Cerebellar cortex (tissue), 1 donor: ENCODE results near the gene MUTYH.
"Not testable (repeated sequence)": the region's sequence is repeated elsewhere in the genome, so short reads cannot be mapped to it uniquely, and the experiment has no call there.

Experiments
- DNase-seq: peaks from one replicate; pipeline ENCODE4 v3.0.0-alpha.2; 2015; ENCODE audit warnings: low spot score

The MUTYH gene

DNA sequence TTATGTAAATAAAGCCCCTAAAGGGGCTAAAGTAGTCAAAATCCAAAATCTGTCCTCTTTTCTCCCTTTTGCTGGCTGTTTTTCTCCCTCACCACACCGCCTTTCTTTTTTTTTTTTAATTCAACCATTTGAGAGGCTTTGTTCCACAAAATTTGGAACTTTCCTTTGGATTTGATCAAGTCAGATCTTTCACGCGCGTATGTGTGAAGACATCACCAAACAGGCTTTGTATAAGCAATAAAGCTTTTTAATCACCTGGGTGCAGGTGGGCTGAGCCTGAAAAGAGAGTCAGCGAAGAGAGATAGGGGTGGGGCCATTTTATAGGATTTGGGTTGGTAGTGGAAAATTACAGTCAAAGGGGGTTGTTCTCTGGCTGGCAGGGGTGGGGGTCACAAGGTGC lies 18.8 kb downstream of the MUTYH start:
- DNase-seq = no peak

DNA sequence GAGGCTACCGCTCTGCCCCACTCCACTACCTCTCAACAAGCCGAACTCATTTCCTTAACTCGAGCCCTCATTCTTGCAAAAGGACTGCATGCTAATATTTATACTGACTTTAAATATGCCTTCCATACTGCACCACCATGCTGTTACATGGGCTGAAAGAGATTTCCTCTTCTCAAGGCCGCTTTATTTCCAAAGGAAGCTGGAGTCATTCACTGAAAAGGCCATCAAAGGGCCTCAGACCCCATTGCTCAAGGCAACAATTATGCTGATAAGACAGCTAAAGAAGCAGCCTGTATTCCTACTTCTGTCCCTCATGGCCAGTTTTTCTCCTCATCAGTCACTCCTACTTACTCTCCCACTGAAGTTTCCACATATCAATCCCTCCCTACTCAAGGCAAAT lies 20.5 kb downstream of the MUTYH start:
- no peak for DNase-seq

DNA sequence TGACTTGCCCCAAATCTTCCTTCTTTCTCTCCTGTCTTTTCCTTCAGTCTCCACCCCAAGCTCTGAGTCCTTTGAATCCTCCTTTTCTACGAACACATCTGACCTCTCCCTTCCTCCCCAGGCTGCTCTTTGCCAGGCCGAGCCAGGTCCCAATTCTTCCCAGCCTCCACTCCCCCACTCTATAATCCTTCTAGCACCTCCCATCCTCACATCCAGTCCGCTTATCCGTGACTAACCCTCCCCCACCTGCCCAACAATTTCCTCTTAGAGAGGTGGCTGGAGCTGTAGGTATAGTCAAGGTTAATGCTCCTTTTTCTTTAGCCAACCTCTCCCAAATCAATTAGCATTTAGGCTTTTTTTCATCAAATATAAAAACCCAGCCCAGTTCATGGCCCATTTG lies 23.1 kb downstream of the MUTYH start:
- DNase-seq = no peak

DNA sequence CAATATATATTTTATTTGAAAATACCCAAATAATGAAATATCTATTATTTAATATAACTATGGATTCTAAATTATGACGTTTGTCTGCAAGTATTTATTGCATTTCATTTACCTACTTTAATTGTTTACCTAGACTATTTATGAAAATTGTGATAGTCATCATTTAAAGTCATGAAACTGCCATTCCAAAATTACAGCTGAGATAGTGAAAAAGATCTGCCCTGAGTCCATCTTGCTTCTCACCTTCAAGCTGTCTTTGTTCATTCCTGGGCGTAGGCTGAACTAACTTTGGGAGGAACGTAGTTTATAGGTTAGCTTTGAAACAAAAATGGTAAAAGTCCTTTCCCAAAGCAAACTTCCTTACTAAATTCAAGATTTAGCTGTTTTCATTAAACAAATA lies 26.0 kb downstream of the MUTYH start:
- no peak for DNase-seq

DNA sequence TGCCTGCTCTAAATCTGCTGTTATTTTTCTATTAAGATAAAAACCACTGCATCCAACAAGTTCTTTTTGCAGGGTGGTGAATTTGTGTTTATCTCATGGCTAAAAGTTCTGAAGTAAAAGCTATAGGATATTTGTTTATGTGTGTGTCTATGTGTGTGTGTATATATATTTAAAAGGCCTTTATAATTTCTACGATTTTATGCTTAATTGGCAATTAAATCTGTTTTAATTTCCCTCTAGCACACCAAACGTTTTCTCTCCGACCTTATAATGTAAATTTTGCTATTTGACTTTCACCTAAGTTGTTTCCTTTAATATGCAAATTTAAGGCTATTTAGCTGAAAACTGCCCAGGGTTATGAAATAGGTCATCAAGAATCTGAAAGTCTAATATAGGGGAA lies 33.3 kb downstream of the MUTYH start:
- no peak for DNase-seq

DNA sequence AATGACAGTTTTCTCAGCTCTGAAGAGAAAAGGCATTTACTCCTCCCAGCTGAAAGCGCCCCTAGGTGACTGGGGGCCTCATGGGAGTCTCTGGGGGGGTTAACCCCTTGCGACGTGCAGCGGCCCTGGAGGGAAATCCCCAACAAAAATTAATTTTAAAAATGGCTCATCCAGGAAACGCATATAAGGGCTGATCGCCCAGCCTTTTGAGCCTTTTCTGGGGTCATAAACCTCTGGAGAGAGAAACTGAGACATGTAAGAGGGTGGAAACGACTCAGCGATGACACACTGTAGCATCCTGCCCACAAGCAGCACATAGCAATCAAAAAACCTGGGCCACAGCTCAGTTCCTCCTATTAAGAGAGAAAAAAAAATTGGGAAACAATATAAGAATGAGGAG lies 33.9 kb downstream of the MUTYH start:
- no peak for DNase-seq

DNA sequence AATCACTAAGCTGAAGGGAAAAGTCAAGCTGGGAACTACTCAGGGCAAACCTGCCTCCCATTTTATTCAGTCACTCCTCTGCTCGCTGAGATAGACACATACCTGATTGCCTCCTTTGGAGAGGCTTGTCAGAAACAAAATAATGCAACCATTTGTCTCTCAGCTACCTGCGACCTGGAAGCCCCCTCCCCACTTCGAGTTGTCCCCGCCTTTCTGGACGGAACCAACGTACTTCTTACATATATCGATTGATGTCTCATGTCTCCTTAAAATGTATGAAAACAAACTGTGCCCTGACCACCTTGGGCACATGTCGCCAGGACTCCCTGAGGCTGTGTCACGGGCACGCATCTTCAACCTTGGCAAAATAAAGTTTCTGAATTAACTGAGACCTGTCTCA lies 35.0 kb downstream of the MUTYH start:
- no peak for DNase-seq

DNA sequence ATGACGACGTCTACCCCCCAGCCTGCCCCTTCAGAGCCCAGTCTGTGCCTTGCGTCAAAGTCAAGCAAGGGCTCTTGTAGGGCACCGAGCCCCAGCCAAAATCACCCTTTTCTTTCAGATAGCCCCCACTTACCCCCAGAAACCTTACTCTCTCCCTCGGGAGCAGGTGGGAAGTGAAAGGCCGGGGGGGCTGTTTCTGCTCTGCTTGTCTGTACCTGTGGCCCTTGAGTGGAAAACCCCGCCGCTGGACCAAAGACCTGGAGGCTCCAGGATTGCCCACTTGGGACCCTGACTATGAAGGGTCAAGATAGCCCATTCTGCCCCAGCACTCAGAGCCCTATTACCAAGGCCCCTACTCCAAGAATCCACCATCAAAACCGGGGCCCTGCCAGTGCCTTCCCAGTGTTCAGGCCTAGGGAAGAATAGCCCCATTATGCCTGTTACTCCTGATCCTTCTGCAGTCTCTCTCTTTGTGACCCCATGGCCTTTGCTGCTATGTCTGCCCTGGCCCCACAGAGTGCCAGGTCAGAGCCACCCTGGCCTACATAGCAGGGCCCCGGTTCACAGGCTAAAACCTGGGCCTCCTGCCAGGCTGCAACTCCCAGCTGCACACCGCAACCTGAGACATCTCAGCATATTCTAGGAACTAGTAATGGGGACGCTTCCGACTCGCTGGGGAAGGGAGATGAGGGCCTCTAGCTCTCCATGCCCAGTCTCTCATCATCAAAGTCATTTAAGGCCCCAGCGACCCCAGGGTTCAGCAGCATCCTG lies 35.7 kb downstream of the MUTYH start:
- DNase-seq = no peak

DNA sequence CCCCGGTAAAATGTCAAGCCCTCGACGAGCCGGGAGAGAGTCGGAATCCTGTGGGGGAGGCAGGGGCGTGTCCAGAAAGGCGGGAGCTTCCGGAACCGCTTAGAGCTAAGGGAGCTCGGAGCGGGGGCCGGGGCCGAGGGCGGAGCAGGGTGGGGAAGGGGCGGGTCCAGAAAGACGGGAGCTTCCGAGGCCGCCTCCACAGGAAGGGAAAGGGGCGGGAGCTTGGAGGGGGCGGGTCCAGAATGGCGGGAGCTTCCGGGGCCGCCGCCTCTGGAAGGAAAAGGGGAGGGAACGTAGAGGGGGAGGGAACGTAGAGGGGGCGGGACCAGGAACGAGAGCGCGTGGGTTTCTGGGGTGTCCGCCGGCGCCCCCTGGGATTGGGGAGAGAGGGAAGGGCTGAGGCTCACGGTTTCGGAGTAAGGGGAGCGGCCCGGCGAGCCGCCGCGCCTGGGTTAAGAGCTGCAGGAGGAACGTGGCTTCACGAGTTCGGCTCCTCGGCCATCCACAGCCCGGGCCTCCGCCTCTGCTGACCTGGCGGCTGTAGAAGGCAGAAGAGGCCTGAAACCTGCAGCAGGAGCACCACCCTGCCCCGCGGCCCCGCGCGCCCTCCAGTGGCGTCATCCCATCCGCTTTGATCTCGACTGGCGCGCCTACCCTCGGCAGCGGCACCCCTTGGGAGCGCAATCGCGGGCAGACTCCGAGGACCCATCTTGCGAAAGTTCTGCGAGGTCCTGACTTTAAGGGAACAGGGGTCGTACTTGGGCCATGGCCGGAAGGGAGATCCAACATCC lies 36.5 kb downstream of the MUTYH start:
- peak; percentile 97 for DNase-seq

DNA sequence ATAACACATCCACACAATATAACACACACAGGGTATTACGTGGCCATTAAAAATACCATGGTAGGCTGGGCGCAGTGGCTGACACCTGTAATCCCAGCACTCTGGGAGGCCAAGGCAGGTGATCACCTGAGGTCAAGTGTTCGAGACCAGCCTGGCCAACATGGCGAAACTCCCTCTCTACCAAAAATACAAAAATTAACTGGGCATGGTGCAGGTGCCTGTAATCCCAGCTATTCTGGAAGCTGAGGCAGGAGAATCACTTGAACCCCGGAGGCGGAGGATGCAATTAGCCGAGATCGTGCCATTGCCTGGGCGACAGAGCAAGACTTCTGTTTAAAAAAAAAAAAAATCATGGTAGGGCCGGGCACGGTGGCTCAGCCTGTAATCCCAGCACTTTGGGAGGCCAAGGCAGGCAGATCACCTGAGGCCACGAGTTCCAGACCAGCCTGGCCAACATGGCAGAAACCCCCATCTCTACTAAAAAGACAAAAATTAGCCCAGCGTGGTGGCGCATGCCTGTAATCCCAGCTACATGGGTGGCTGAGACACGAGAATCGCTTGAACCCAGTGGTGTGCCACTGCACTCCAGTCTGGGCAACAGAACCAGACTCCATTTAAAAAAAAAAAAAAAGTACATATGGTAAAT lies 37.6 kb downstream of the MUTYH start:
- DNase-seq = no peak

DNA sequence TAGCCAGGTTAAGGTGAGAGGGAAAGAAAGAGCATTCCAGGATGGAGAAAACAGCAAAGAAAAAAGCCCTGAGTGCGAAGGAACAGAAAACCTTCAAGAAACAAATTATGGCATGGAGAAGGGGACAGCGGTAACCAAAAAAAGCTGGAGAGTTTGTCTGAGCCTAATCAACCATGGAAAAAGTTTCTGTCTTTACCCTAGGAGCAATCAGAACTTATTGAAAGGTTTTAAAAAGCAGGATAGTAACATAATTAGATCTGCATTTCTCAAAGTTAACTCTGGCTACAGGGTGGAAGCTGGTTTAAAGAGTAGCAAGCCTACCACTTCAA lies 39.6 kb downstream of the MUTYH start:
- DNase-seq = no peak

DNA sequence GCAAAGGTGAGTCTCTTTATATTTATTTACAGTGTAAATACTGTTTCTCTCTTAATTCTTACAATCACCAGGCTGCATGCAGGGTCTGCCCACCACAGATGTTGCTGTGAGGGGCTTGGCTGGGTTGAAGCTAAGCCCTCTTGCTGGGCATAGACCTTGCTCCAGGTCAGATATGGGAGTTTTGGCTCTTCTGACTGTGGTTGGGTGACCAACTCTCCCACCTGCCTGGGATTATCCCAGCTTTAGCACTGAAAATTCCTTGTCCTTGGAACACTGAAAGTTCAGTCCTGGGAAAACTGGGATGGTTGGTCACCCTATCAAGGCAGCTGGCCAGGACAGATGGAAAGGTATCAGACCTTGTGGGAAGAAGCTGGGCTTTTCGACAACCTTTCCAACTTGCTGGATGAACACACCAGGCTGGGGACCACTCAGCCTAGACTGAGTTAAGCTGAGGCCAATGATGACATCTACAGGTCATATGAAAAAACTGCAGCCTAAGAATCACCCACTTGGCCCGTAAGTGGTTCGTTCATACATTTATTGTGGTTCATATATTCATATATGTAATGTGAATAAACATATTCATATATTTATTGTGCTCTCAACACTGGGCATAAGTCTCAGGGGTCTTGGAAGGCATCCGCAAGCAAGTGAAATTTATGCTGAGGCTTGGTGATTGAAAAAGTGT lies 40.1 kb downstream of the MUTYH start:
- peak; percentile 89 for DNase-seq

DNA sequence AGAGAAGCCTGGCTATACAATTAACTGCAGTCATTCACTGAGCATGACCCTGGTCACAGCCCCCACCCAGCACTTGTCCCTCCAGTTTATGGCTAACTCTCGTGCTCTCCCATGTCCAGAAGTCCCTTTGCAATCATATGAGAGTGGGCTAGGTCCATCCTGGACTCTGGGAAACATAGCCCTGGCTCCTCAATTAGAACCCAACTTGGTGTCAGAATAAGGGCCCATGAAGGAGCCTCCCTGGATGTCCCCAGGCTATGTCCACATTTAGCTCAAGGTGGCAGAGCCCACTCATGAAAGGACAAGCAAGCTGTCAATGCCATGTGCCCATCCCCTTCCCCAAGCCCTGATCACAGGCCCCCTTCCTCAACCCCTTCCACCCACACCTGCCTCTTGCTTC lies 40.9 kb downstream of the MUTYH start:
- no peak for DNase-seq

DNA sequence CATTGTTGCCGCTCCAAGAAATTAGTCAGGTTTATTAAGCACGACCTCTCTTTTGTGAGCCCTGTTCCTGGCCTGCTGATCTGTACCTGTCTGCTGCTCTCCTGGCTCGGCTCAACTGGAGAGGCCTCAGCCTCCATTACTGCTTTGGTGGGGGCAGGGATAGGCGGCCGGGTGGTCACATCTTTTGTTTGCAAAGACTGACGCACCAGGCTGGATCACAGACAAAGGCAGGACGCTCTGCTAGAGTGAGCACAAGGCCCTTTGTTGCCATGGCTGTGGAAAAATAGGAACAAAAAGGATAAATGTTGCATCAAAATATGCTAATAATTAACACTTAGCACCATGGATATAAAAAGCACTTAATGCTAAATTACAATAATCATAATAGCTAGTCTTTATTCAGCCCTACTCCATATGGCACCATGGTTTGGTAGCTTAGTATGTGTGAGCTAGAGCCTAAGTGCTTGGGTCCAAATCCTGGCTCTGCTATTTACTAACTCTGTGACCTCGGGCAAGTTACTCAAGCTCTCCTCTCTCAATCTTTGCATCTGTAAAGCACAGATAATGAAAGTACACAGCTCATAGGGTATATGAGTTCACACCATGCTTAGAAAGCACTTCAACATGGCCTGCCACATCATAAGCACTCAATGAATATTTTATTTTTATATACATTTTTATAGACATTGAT lies 42.4 kb downstream of the MUTYH start:
- no peak for DNase-seq

DNA sequence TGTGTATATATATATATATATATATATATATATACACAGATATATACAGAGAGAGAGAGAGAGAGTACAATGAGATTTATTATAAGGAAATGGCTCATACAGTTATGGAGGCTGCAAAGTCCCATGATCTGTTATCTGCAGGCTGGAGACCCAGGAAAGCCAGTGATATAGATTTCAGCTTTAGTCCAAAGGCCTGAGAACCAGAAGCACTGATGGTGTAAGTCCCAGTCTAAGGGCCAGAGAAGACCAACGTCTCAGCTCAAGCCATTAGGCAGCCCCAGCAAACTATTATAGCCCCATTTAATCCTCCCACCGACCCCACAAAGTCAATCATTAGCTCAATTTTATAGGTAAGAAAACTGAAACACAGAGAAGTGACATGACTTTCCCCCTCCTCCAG lies 48.5 kb downstream of the MUTYH start:
- DNase-seq = no peak

DNA sequence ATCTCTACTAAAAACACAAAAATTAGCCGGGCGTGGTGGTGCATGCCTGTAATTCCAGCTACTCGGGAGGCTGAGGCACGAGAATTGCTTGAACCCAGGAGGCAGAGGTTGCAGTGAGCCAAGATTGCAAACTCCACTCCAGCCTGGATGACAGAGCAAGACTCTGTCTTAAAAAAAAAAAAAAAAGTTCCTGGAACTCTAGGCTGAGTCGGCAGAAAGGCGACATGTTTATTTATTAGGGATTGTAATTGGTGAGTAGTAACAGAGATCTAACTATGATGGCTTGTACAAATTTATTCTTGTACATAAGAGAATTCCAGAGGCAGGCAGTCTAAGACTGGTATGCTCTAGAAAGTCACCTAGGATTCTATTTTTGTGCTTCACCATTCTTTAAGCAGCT lies 49.2 kb downstream of the MUTYH start:
- not testable (repeated sequence) for DNase-seq

DNA sequence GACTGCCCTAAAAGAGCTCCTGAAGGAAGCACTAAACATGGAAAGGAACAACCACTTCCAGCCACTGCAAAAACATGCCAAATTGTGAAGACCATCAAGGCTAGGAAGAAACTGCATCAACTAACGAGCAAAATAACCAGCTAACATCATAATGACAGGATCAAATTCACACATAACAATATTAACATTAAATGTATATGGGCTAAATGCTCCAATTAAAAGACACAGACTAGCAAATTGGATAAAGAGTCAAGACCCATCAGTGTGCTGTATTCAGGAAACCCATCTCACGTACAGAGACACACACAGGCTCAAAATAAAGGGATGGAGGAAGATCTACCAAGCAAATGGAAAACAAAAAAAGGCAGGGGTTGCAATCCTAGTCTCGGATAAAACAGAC lies 53.7 kb downstream of the MUTYH start:
- not testable (repeated sequence) for DNase-seq

DNA sequence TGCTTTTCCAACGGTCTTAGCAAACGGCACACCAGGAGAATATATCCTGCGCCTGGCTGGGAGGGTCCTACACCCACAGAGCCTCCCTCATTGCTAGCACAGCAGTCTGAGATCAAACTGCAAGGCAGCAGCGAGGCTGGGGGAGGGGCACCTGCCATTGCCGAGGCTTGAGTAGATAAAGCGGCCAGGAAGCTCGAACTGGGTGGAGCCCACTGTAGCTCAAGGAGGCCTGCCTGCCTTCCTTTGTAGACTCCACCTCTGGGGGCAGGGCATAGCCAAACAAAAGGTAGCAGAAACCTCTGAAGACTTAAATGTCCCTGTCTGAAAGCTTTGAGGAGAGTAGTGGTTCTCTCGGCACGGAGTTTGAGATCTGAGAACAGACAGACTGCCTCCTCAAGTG lies 55.4 kb downstream of the MUTYH start:
- not testable (repeated sequence) for DNase-seq

DNA sequence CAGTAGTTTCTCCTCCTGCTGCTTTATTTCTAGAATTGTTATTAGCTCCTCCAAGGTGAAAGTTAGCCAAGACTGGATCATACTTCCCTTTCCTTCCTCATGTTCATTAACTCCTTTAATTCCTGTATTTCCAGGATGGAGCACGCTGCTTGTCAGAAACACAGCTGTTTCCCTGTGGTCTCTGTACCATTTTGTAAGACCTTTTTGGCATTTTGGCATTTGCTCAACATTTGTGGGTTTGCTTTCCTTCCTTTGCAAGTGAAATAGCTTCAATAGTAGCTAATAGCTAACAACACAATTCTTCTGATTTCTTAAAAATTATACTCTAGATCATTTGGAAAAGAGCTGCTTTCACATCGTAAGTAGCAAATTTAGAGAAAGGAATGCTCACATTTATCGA lies 57.9 kb downstream of the MUTYH start:
- DNase-seq = no peak
